Esophagus muscularis mucosa (tissue), 3 donors: ENCODE results near the gene SLC30A7.

Experiments
- CTCF ChIP-seq, 3 experiments: fragments of 200-600 bp in 2 of 3; fragments of 450-650 bp in 1 of 3; sonication (generic) in 2 of 3; IDR thresholded peaks; one replicate each; pipeline ENCODE4 v1.5.1; 2017 to 2019; ENCODE audit warnings: antibody characterized with exemption in 3 of 3, mild to moderate bottlenecking in 2 of 3, moderate library complexity in 1 of 3
- POLR2AphosphoS5 ChIP-seq, 2 donors: sonication (generic); formaldehyde crosslinking; IDR thresholded peaks; one replicate each; pipeline ENCODE4 v1.6.1; 2017; ENCODE audit warnings: antibody characterized with exemption in 2 of 2

- TF ChIP-seq POLR2AphosphoS5 (IDR thresholded peaks at IDR 0.05) (no peak), CTCF (IDR thresholded peaks at IDR 0.05) (no peak)
Observed at GRCh38 chr1:100953960-100954730, 58.3 kb downstream of the SLC30A7 start.
